ENCODE data around the gene NTF3.

- no peak for TF ChIP-seq EZH2phosphoT487 (IDR thresholded peaks at IDR 0.05; ENCODE audit: borderline replicate concordance)
- TF ChIP-seq, protein P1, sequence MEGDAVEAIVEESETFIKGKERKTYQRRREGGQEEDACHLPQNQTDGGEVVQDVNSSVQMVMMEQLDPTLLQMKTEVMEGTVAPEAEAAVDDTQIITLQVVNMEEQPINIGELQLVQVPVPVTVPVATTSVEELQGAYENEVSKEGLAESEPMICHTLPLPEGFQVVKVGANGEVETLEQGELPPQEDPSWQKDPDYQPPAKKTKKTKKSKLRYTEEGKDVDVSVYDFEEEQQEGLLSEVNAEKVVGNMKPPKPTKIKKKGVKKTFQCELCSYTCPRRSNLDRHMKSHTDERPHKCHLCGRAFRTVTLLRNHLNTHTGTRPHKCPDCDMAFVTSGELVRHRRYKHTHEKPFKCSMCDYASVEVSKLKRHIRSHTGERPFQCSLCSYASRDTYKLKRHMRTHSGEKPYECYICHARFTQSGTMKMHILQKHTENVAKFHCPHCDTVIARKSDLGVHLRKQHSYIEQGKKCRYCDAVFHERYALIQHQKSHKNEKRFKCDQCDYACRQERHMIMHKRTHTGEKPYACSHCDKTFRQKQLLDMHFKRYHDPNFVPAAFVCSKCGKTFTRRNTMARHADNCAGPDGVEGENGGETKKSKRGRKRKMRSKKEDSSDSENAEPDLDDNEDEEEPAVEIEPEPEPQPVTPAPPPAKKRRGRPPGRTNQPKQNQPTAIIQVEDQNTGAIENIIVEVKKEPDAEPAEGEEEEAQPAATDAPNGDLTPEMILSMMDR (IDR thresholded peaks at IDR 0.05 in 2 of 3, conservative IDR thresholded peaks at IDR 0.05 in 1 of 3; ENCODE audit: borderline replicate concordance in 1 of 3, insufficient read depth in 1 of 3, low read depth in 2 of 3, low read length in 2 of 3), result no peak
- TF ChIP-seq RAD21 (IDR thresholded peaks at IDR 0.05; ENCODE audit: low read depth), result no peak
- TF ChIP-seq POLR2AphosphoS5 (IDR thresholded peaks at IDR 0.05; ENCODE audit: low read depth, low read length), result no peak
- TF ChIP-seq, protein P2, sequence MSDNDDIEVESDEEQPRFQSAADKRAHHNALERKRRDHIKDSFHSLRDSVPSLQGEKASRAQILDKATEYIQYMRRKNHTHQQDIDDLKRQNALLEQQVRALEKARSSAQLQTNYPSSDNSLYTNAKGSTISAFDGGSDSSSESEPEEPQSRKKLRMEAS (IDR thresholded peaks at IDR 0.05), result no peak
- no peak for TF ChIP-seq EZH2 (IDR thresholded peaks at IDR 0.05)
- no peak for TF ChIP-seq FOSL1 (IDR thresholded peaks at IDR 0.05; ENCODE audit: low read depth)
- TF ChIP-seq SIN3A (IDR thresholded peaks at IDR 0.05; ENCODE audit: low read depth), result no peak
- no peak for TF ChIP-seq ELF1 (IDR thresholded peaks at IDR 0.05; ENCODE audit: borderline replicate concordance, low read depth)
- TF ChIP-seq POLR2A (IDR thresholded peaks at IDR 0.05; ENCODE audit: borderline replicate concordance, extremely low read depth, insufficient read depth, insufficient read length), result no peak
These were observed 41.8 kb downstream of the NTF3 start for GRCh38 chr12:5473783-5474116.
